Smooth muscle cell (in vitro differentiated cells): ENCODE data around the gene TINCR. TPM values are rescaled to one million over a fixed set of nuclear protein-coding genes. Genes with fewer than 3 reads are reported as not detected.

Experiments
- DNase-seq: peaks from one replicate; lab custom pipeline; 2025; ENCODE audit not compliant: unreplicated experiment; lab: John Stamatoyannopoulos, UW
- H2AFZ ChIP-seq: fragments of 200-600 bp; sonication (generic); 2 replicates; pipeline ENCODE4 v1.6.0; 2016; ENCODE audit warnings: antibody characterized with exemption, low read depth, mild to moderate bottlenecking
- H3F3A ChIP-seq: fragments of 200-600 bp; sonication (generic); 2 replicates; pipeline ENCODE4 v1.6.0; 2017; ENCODE audit warnings: antibody characterized with exemption, low read depth
- H3K27ac ChIP-seq: fragments of 200-600 bp; sonication (generic); 2 replicates; pipeline ENCODE4 v1.5.1; 2016; ENCODE audit warnings: low read depth, mild to moderate bottlenecking
- H3K27me3 ChIP-seq: fragments of 200-600 bp; sonication (generic); 2 replicates; pipeline ENCODE4 v1.6.1; 2016; ENCODE audit warnings: low read depth, mild to moderate bottlenecking
- H3K36me3 ChIP-seq: fragments of 200-600 bp; sonication (generic); 2 replicates; pipeline ENCODE4 v1.5.1; 2016; ENCODE audit warnings: low read depth
- H3K4me1 ChIP-seq: fragments of 200-600 bp; sonication (generic); 2 replicates; pipeline ENCODE4 v1.5.1; 2016; ENCODE audit warnings: low read depth
- H3K4me2 ChIP-seq: fragments of 200-600 bp; sonication (generic); 2 replicates; pipeline ENCODE4 v1.6.0; 2016; ENCODE audit warnings: mild to moderate bottlenecking
- H3K4me3 ChIP-seq: fragments of 200-600 bp; sonication (generic); 2 replicates; pipeline ENCODE4 v1.5.1; 2016; ENCODE audit warnings: mild to moderate bottlenecking
- H3K79me2 ChIP-seq: fragments of 200-600 bp; sonication (generic); 2 replicates; pipeline ENCODE4 v1.6.0; 2016; ENCODE audit warnings: low read depth, mild to moderate bottlenecking
- H3K9ac ChIP-seq: fragments of 200-600 bp; sonication (generic); 2 replicates; pipeline ENCODE4 v1.6.0; 2016; ENCODE audit warnings: low read depth
- H3K9me3 ChIP-seq: fragments of 200-600 bp; sonication (generic); replicated peaks from 2 replicates; pipeline ENCODE4 v1.5.1; 2016; ENCODE audit warnings: low read depth
- H4K20me1 ChIP-seq: fragments of 200-600 bp; sonication (generic); 2 replicates; pipeline ENCODE4 v1.6.0; 2016; ENCODE audit warnings: low read depth
- WGBS: methylation state at CpG from one replicate; pipeline ENCODE4 v1.1.7; 2016; ENCODE audit warnings: low lambda C conversion rate; 5-methylcytosine and 5-hydroxymethylcytosine counted together
- polyA plus RNA-seq: library from polyadenylated mRNA; unstranded; fragments of >200 nt; fragmentation: Nextera tagmentation; extraction: Ambion mirVana; gene quantifications from 2 replicates; pipeline ENCODE4 v1.2.1, GENCODE V29; 2016
- total RNA-seq: library from RNA; depleted of rRNA; stranded (reverse); fragments of >200 nt; gene quantifications from 2 replicates; pipeline ENCODE4 v1.2.3, GENCODE V29; 2014
- TF ChIP-seq, protein P1 (sequence below): fragments of 200-600 bp; sonication (generic); IDR thresholded peaks from 2 replicates; pipeline ENCODE4 v1.5.1; 2017; ENCODE audit warnings: borderline replicate concordance, mild to moderate bottlenecking, antibody characterized with exemption; ENCODE audit not compliant: insufficient read depth, poor library complexity, severe bottlenecking

Gene TINCR
- total and polyA plus RNA-seq, 2 experiments from 2014 or later = 2.2 to 2.9 TPM

DNA sequence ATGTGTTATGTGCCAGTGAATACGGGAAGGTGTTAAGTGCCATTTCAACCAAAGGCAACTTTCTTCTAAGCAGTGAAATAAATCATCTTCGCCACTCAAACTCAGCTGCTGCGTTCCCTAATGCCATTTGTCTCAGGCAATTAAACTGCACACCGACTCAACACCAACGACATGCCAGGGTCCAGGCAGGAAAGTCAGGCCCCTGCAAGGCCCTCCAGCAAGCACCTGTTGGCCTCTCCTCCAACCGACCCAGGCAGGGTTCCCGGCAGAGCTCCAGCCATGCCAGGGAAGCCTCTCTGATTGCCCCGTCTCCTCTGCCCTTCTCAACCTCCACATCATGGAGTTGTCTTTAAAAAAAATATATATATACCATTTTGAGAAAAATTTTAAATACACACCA is 33.0 kb upstream of the TINCR start:
- H3F3A ChIP-seq = no peaks in the 10 kb centered on the region
- peaks cover 45% of the 10 kb centered on the region for H4K20me1 ChIP-seq
- no peaks in the 10 kb centered on the region for H3K27me3 ChIP-seq
- H3K4me2 ChIP-seq = no peak overlapping the region
- no peak for DNase-seq
- H3K9me3 ChIP-seq = no peaks in the 10 kb centered on the region
- H3K9ac ChIP-seq = no peak overlapping the region
- TF ChIP-seq, protein P1, sequence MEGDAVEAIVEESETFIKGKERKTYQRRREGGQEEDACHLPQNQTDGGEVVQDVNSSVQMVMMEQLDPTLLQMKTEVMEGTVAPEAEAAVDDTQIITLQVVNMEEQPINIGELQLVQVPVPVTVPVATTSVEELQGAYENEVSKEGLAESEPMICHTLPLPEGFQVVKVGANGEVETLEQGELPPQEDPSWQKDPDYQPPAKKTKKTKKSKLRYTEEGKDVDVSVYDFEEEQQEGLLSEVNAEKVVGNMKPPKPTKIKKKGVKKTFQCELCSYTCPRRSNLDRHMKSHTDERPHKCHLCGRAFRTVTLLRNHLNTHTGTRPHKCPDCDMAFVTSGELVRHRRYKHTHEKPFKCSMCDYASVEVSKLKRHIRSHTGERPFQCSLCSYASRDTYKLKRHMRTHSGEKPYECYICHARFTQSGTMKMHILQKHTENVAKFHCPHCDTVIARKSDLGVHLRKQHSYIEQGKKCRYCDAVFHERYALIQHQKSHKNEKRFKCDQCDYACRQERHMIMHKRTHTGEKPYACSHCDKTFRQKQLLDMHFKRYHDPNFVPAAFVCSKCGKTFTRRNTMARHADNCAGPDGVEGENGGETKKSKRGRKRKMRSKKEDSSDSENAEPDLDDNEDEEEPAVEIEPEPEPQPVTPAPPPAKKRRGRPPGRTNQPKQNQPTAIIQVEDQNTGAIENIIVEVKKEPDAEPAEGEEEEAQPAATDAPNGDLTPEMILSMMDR = no peak
- no peak overlapping the region for H3K4me3 ChIP-seq
- H3K36me3 ChIP-seq = peaks cover 33% of the 10 kb centered on the region
- H2AFZ ChIP-seq = no peak overlapping the region
- H3K27ac ChIP-seq = no peak overlapping the region
- H3K79me2 ChIP-seq = peaks cover 1% of the 10 kb centered on the region
- H3K4me1 ChIP-seq = no peaks in the 10 kb centered on the region
- 97% methylated on average over 8 of the region's 8 CpGs for WGBS

DNA sequence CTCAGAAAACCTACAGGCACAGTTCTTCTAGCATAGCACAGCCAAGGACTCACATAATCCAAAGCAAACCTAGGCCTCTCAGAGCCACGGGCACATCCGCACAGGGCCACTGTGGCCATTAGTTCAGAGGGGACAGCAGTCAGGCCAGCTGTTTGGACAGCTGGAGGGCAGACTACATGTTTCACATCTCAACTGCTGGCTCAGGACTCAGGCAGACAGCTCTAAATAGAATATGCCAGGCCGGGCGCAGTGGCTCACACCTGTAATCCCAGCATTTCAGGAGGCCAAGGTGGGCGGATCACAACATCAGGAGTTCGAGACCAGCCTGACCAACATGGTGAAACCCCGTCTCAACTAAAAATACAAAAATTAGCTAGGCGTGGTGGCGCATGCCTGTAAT is 28.0 kb upstream of the TINCR start:
- Histone ChIP-seq H3K79me2 (no peaks in the 10 kb centered on the region), H4K20me1 (peaks cover 7% of the 10 kb centered on the region), H2AFZ (no peak overlapping the region), H3K9me3 (no peaks in the 10 kb centered on the region), H3K4me2 (no peak overlapping the region), H3K9ac (no peak overlapping the region), H3F3A (no peaks in the 10 kb centered on the region), H3K4me3 (no peak overlapping the region), H3K27me3 (no peaks in the 10 kb centered on the region), H3K27ac (no peak overlapping the region), H3K36me3 (peaks cover 22% of the 10 kb centered on the region), H3K4me1 (no peaks in the 10 kb centered on the region)
- no peak for DNase-seq
- TF ChIP-seq, protein P1 = no peak
- 98% methylated on average over 9 of the region's 9 CpGs for WGBS

DNA sequence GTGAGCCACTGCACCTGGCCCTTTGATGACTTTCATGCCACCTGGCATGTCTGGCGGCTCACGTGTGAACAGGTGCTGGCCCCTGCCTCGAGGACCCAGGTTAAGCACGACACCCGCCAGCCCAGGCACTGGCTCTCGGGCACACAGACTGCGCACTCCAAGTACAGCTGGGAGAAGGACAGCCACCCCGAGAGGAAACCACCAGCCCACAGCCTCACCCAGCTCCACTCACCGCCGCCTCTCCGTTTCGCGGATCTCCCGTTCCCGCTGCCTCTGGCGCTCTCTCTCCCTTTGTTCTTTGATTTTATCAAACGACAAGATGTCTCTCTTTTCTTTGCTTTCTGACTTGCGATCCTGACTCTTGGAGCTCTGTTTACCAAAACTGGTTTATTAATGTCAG is 27.4 kb upstream of the TINCR start:
- H3K79me2 ChIP-seq = no peaks in the 10 kb centered on the region
- no peaks in the 10 kb centered on the region for H3F3A ChIP-seq
- no peaks in the 10 kb centered on the region for H3K9me3 ChIP-seq
- H3K27me3 ChIP-seq = no peaks in the 10 kb centered on the region
- H3K36me3 ChIP-seq = peaks cover 22% of the 10 kb centered on the region
- no peak overlapping the region for H3K4me2 ChIP-seq
- TF ChIP-seq, protein P1 = no peak
- no peak overlapping the region for H3K4me3 ChIP-seq
- peaks cover under 1% of the 10 kb centered on the region for H4K20me1 ChIP-seq
- no peak overlapping the region for H2AFZ ChIP-seq
- no peak for DNase-seq
- 96% methylated on average over 12 of the region's 18 CpGs for WGBS
- no peak overlapping the region for H3K27ac ChIP-seq
- H3K9ac ChIP-seq = no peak overlapping the region
- no peaks in the 10 kb centered on the region for H3K4me1 ChIP-seq

DNA sequence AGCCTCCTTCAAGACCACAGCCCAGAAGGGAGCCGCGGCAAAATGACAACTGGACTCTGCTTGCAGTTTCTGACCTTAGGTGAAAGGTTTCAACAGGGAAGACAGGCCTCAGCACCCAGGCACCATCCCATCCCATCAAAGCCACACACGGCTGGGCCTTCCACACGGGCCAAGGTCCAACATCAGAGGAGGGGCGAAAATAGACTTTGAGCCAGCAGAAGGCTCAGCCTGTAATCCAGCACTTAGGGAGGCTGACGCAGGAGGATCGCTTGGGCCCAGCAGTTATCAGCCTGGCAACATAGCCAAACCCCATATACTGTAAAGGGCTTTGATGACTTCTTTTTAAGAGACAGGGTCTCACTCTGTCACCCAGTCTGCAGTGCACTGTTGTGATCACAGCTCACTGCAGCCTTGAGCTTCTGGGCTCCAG is 26.8 kb upstream of the TINCR start:
- Histone ChIP-seq H3K36me3 (peaks cover 20% of the 10 kb centered on the region), H2AFZ (no peak overlapping the region), H4K20me1 (peaks cover 6% of the 10 kb centered on the region), H3K4me3 (no peak overlapping the region), H3K4me1 (no peaks in the 10 kb centered on the region), H3K9ac (no peak overlapping the region), H3K27ac (no peak overlapping the region), H3K9me3 (no peaks in the 10 kb centered on the region), H3F3A (no peaks in the 10 kb centered on the region), H3K79me2 (no peaks in the 10 kb centered on the region), H3K27me3 (no peaks in the 10 kb centered on the region), H3K4me2 (no peak overlapping the region)
- DNase-seq = no peak
- 98% methylated on average over 7 of the region's 7 CpGs for WGBS
- TF ChIP-seq, protein P1 = no peak
